Stimulated activated CD8-positive, alpha-beta memory T cell treated with anti-CD3 and anti-CD28 coated beads, Interleukin-4, amount 100 ng/mL, for 4 hours (primary cell): ENCODE data around the gene RTL1.

Experiments used
- DNase-seq, 2 donors: peaks; one replicate each; pipeline ENCODE4 v3.0.0-alpha.2; 2020; ENCODE audit warnings: low read depth in 2 of 2, low spot score in 1 of 2

Gene RTL1

DNA sequence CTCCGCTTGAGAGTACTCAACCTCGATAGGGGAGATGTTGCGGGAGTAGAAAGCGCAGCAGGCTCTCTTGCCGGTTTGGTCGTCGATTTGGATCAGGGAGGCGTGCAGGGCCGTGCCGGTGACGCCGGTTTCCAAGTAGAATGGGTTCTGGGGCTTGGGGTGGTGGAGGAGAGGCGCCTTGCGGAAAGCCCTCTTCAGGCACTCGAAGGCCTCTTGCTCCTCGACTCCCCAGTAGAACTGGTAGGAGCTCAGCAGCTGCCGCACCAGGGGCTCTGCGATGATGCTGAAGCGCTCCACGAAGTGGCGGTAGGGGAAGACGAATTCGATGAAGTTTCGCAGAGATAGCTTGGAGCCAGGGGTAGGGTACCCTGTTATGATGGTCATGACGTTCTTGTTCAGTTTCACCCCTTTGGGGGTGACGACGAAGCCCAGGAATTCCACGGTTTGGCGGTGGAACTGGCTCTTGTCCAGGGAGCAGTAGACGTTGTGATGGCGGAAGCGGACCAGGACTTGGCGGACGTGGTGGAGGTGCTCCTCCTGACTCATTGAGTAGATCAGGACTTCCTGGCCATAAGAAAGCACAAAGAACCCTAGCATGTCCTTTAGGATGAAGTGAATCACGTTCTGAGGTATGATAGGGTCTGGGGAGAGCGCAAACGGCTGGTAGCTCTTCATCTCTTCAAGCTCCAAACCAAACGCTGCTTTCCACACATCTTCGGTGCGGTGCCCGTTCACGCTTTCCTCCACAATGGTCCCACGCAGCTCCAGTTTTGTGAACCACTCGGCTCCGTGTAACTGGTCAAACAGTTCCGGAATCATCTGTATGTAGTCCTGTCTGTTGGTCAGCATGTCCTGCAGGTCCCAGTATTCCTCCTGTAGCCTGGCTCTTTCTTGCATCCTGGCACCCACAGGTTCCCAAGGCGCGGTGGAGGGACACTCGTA is 21.2 kb downstream of the RTL1 start:
- DNase-seq: no peak

DNA sequence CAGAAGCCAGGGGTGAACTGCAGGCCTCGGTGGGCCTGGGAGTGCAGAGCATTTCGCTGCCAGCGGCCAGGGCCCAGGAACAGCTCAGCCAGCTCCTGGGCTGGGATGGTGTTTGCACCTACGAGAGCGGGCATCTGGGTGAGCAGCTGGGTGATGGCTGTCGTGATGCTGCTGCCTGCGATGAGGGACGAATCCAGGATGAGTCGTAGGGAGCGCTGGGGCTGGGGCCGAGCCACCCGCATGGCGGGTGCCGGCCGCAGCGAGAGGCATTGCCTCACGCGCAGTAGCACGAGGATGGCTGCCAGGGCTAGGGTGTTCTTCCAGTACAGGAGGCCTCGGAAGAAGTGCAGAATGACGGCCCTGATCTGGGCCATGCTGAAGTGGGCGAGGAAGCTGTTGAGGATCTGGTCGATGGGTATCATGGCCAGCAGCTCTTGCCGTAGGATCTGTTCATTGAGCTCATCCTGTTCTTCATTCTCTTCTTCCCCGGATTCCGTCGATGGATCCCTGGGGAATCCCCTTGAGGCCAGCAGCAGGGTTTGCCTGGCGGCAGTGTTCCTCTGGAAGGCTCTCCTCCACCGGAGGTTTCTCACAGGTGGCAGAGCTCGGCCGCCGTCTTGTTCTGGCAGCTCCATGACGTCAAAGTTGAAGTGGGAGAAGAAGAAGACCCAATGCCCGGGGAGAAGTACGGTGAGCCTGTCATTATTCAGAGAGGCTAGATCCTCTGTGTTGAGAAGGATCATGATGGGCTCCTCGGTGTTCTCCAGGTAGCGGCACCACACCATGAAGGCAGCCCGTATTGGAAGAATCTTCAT is 22.1 kb downstream of the RTL1 start:
- no peak for DNase-seq

DNA sequence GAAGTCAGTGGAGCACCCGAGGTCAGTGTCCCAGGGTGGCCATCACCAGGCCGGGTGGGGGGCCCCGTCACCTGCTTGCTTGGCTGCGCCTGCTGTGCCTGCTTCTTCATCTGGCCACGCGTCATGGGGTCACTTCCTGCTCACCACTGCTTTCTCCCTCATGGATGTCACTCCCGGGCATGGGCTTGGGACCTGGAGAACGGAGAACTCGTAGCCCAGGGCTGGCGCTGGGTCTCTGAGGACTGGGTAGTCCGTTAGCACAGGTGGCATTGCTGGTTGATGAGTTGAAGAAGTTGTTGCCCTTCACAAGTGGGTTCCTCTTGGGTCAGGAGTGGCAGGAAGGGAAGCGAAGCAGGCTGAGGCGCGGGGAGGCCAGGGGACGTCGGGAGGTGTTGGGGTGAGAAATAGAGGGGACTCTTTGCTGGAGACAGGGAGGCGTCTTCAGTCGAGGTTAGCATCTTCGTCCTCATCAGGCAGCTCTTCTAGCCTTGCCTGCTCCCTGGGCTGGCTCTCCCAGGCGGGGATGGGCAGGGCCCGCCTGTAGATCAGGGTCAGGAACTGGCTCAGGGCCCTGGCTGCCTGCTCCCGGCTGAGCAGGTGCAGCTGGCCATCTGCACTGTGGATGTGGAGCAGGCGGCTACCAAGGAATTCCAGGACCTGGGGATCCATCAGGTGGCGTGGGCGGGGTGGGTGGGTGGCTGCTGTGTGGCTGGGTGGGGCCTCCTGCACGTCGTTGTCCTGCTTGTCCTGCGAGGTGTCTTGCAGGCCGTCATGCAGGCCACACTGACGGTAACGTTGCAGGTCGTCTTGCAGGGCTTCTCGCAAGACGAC is 23.0 kb downstream of the RTL1 start:
- DNase-seq: no peak

DNA sequence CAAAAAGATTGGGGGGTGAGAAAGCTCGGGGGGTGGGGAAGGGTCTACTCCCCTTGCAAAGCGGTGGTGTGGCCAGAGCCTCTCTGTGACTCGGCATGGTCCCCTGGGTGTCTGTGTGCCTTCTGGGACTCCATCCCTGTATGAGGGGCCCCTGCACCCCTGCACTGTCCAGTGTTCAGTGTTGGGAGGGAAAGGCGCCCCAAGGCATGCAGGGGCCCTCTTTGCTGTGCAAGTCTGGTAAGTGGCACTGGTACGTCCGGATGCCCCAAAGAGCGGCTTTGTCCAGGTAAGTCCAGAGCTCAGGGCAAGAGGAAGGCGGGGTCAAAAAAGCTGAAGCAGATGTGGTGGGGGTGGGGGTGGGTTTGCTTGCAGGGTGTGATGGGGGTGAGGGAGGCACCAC is 23.7 kb downstream of the RTL1 start:
- no peak for DNase-seq

DNA sequence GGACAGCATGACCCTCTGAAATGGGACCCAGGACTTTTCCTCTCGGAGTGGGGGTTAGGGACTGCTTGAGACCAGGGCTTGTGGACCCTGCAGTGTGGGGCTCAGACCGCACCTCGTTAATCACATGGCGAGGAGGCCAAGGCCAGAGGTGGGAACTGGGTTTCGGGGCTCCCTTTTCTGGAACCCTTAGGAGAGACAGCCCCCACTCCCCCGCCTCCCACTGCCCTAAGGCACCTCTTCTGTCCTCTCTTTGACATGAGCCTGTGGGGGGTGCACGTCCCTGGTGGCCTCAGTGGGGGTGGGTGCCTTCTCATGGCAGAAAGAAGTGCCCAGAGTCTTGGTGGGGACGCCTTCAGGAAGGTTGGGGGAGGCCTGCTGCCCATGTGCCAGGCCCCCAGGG is 24.3 kb downstream of the RTL1 start:
- DNase-seq: no peak

DNA sequence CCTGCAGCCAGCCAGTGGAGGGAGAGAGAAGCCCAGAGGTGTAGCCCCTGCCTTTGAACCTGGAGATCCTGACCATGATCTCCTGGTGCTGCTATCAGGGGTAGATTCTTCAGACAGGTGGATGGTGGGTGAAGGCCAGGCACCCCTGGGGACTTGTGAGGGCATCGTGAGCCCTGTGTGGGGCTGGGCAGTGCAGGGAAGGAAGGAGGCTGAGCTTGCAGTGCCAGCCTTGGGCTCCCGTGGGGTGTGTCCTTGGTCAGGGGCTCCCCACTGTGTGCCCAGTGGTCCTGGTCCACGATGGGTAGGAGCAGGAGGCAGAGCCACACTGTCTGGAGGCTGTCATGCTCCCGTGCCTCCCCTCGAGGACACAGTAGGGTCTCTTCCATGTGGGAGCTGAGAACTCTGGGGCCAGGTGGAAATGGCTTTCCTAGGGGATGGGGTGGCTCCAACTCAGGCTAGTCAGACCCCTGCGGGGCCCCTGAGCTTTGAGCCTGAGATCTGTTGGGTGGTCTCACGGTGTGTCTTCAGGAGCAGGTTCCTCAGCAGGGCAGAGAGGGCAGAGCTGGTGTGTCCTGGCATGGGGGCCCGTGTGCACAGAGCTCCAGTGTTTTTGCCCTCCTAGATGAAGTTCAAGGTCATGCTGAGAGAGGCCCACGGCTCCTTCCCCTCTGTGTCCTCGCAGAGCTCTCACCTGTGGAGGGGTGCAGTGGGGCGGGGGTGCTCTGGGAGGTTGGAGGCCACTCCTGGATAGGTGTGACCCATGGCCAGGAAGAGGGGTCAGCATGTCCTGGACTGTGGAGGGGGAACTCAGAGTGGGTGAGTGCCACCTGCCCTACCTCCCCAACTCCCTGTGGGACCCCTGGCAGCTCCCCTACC is 25.0 kb downstream of the RTL1 start:
- no peak for DNase-seq

DNA sequence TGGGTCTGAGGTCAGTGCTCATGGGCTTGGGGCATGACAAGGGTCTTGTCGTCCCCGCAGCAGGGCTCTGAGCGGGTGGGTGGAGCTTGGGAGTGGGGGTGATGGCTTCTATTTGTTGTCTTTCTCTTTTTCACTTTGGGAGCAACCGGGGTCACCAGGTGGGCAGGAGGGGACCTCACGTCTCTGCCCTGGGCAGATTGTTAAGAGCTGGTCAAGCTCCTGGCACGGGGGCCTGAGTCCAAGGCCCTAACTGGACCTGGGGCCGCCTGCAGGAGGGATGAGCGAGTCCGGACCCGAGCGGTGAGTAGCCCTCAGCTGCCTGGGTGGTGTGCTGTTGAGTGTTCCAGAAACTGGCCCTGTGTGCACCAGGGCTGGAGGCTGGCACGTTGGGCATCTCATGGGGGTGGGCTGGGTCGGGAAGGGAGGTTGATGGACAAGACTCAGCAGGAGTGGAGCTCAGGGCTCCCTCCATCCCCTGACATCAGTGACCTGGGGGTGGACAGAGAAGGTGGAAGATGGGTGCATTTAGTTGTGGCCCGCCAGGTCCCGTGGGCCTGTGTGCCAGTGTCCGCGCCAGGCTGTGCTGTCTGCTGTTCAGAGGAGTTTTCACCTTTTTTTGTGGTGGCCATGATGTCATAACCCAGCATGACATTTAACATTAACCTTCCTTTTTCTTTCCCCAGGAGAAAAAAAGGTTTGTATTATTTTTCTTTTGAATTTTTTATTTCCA is 27.5 kb downstream of the RTL1 start:
- DNase-seq: no peak

DNA sequence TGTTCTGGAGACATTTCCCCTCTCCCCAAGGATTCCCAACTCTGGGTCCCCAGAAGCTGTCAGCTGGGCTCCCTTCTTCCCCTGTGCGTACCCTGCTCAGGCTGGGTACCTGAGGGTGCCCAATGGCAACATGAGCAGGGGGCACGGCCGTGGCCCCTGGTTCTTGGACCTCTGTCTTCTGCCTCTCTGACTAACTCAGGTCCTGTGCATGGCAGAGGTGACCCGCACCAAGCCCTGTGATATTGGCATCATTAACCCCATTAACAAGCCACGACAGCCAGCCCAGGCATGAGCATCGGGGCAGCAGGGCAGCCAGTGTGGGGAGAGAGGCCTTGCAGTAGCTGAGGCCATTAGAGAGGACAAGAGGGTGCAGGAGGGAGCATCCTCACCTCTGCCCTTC is 28.4 kb downstream of the RTL1 start:
- no peak for DNase-seq

DNA sequence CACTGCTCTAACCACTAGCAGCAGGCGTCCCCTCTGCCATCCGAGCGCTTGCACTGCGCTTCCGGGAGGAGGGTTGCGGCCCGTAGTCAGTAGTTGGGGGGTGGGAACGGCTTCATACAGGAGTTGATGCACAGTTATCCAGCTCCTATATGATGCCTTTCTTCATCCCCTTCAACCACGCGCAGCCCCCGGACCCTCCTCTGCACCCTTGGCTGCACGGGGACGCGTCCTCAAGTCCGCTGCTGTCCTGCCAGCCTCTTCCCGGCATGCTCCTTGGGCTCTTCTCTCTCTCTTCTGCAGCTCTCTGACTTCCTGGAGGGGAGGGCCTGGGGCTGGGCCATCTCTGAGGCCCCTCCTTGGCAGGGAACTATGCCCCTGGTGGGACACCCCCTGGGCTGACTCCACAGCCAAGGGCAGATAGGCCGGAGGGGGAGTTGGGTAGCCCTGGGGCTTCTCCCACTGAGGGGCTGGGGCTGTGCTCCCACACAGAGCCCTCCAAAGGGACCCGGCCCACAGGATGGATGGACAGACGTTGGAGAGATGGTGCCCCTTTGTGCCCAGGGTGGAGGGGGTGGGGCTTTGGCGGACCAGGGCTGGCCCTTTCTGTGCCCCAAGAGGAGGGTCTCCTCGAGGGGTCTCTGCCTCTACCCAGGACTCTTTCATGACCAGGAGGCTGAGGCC is 29.0 kb downstream of the RTL1 start:
- DNase-seq: no peak

DNA sequence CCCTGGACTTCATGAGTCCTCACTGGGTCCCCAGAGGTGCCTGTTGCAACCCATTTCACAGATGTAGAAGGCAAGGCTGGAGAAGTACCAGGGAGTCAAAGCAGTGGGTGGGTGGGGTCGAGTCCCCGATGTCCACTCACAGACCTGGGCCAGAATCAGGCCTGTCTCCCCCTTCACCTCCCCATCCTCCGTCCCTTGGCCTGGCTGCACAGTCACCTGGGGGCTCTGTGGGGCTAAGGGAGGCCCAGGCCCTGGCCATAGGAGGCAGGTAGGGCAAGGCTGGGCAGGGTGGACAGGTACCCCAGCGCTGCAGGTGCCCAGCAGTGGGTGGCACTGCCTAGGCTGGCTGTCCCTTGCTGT is 29.5 kb downstream of the RTL1 start:
- DNase-seq: no peak

DNA sequence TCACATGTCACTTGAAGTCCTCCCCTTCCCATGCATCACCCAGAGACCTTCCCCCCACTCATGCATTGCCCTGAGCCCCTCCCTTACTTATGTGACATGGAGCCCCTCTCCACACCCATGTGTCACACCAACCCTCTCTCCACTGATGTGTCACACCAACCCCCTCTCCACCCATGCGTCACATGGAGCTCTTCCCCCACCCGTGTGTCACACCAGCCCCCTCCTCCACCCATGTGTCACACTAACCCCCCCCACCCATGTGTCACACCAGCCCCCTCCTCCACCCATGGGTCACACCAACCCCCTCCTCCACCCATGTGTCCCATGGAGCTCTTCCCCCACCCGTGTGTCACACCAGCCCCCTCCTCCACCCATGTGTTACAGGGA is 30.4 kb downstream of the RTL1 start:
- DNase-seq: no peak

DNA sequence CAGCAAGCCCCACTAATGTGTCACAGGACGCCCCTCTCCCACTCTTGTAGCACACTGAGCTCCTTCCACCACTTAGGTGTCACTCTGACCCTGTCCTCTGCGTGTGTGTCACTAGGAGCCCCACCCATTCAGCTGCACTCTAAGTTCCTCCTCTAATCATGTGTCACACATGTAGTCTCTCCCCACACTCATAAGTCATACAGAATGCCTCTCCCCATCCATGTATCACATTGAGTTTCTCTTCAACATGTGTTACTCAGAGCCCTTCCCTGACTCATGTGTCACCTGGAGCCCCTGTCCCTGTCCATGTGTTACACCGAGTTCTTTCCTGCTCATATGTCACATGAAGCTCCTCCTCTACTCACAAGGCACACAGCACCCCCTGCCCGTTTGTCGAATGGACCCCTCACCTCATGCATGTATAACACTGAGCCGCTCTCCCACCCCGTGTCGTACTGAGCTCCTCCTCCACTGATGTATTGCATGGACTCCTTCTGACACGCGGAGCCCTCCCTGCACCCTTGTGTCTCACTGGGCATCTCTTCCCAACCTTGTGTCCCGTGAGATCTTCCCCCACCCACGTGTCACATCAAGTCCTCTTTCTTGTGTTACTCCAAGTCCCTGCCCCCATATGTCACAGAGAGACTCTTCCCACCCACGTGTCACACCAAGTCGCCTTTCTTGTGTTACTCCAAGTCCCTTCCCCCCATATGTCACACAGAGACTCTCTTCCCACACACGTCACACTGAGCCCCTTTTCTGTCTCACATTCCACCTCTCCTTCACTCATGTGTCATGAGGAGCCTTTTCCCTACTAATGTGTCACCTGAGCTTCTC is 31.0 kb downstream of the RTL1 start:
- no peak for DNase-seq

DNA sequence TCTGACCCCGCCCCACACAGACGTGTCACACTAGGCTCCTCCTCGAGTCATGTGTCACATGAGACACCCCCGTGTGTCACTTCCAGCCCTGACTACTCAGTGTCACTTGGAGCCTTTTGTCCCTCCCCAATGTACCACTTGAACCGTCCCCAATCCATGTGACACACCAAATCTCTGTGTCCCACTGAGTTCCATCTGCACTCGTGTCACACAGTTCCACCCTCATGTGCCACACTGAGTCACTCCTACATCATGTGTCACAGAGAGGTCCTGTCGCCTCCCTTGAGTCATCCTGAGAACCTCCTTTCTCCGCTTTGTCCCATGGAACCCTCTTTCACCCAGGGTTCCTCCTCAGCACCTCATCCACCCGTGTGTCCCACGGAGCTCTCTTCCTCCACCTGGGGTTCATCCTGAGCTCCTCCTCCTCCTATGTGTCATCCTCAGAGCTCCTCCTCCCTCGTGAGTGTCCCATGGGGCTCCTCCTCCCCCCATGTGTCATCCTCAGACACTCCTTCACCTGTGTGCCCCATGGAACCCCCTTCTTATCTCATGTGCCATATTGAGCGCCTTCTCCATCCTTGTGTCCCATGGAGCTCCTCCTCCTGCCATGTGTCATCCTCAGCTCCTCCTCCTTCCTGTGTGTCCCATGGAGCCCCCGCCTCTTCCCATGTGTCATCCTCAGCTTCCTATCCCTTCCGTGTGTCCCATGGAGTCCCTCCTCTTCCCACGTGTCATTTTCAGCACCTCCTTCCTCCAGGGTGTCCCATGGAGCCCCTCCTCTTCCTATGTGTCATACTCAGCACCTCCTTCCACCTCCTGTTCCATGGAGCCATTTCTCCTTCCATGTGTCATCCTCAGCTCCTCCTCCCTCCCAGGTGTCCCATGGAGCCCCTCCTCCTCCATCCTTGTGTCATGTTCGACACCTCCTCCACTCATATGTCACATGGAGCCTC is 32.0 kb downstream of the RTL1 start:
- no peak for DNase-seq

DNA sequence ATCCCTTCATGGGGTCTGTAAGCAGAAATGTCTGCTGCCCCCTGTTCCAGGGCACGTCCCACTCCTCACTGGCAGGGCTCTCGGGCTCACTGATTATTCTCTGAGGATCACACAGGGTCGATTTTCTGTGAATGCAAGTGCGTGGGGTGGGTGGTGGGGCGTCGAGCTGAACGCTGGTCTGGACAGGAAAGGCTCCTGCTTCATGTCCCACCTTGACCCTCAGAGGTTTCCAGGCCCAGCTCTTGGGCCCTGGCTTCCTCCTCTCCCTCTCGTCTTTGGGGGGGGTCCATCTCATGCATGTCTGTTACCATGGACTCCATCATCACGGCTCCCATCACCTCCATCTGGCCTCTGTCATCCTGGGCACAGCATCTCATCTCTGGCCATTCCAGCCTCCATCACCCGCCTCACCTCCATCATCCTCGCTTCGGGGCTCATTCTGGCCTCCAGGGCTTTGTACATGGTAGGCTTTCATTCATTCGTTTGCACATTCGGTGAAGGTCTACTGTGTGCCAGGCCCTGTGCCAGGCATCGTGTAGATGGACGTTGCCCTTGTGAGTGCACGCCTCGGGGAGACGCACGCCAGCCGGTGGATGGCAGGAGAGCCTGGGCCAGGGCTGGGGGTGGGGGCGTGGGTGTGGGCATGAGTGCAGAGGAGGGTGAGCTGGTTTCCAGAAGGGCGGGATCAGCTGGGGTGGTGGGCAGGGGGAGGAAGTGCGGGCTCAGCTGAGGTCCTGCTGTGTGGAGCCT is 34.7 kb downstream of the RTL1 start:
- DNase-seq: no peak

DNA sequence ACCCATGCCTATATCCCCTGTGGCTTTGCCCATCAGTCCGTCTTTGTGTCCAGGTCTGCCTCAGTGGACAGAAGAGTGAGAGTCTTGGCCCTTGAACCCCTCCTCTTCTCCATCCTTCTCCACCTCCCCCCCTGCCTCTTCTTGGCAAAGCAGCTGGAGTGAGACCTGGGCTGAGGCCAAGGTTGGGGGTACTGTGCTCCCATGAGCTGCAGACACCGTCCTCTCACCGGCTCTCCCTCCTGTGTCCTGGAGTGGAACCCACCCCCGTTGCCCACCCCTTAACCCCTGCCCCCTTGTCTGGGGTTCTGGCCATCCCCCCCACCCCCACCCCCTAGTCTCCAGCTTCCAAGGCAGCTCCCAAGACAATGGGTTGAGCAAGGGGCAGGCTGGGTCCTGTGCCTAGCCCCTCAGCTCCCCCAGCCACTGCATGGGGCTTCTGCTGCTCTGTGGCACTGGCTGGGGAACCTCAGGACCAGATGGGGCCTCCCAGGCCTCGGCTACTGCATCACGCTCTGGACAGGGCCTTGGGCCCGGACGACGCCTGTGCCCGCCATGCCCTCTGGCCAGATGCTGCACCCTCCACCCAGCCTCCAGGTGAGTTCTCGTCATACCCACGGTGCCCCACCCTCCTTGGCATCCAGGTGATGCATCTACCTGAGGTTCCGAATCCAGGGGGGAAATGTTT is 35.7 kb downstream of the RTL1 start:
- DNase-seq: no peak
